GM19351 (cell line): ENCODE data around the gene AKR7A2.

Source experiments
- ATAC-seq: cut with Tn5 transposase; IDR thresholded peaks from one replicate; pipeline ENCODE4 v1.9.1; 2021; ENCODE audit warnings: mild to moderate bottlenecking, moderate library complexity; ENCODE audit not compliant: unreplicated experiment

AKR7A2 gene

DNA sequence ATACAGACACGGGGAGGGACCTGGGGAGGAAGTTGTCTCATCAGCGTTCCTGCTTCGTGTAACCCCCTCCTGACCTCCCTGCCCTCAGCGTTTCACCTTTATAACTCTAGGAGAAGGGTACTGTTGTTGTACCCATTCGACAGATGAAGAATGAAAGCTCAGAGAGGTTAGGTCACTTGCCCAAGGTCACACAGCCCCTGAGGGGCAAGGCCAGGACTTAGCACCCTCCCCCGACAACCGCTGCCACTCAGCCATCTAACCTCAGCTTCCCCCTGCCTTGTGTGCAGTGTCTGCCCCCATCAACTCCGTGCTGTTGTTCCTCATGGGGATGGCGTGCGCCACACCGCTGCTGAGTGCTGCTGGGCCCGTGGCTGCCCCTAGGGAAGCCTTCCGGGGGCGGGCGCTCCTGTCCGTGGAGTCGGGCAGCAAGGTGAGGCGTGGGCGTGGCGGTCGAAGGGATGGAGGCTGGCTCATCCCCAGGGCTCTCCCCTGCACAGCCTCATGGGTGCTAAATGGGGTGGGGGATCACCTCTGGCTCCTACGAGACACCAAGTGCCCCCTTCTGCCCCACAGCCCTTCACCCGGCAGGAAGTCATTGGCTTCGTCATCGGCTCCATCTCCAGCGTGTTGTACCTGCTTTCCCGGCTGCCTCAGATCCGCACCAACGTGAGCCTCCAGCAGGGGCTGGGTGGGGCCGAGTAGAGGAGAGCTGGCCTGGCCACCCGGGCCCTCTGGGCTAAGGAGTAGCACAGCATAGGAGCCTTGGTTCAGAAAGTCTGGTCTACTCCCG lies 14.2 kb upstream of the AKR7A2 start:
- no peak for ATAC-seq

DNA sequence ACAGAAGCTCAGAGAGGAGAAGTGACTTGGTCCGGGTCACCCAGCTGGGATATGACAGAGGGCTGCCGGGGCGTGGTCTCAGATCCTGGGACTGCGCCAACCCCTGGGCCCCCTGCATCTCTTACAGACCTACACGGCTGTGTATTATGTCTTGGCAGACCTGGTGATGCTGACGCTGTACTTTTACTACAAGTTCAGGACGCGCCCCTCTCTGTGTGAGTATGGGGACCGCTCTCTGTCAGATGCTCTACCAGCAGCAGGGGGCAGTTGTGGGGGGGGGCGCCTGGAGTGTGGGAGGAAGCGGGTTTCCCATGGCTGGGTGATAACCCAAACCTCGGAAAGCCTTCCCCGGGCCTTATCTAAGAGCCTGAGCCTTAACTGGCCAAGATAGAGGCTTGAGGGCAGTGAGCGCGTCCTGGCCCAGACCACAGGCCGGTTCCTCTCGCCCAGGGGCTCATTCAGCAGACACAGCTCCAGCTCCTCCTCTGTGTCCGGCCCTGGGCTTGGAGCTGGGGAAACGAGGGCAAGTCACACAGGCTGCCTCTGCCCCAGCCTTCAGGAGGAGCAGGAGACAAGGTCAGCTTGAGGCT lies 13.5 kb upstream of the AKR7A2 start:
- no peak for ATAC-seq

- ATAC-seq: no peak
Measured at GRCh38 chr1:19324665-19324990, 12.7 kb upstream of the AKR7A2 start.

DNA sequence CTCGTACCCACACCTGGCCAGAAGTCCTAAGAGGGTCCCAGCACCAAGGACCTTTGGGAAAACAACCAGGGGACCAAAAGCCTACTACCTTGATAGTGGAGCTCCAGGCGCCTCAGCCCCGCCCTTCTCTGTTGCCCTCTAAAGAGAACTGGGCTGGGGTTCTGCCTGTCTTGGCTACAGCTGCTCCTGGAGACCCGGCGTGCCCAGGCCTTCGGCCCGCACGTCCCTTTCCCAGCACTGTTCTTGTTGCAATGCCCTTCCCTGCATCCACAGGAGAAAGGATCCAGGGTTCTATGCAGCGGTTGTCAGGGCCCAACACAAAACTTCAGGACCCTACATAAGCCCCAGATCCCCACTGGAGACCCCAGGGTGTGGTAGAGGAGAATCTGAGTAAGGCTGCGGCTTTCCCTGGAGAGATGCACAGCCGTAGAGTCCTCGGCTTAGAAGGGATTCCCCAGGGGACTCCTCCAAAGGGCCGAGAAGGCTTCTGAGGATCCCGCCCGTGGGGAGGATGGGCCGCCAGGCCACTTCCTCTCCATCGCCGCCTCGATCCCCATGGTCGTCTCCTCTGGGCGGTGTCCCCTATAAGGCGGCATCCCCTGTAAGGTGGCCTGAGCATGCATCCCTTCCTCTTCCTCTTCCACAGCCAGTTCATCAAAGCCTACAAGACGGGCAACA lies 12.2 kb upstream of the AKR7A2 start:
- no peak for ATAC-seq

DNA sequence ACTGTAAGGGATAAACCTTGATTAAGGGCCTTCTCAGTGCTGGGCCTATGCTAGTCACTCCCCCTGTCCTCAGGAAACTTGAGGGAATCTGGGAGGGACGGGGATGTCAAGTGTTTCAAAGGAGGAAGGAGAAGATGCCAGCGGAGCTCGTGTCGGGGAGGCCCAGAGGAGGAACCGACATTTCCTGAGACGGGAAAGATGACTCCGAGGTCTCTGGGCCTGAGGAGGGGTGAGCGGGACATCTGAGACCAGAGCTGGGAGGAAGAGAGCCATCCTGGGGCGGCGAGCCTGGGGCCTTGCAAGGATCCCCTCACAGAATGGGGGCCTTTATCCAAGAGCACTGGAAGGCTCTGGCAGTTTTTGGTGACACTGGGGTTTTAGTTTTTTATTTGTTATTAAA lies 10.5 kb upstream of the AKR7A2 start:
- ATAC-seq: no peak

- ATAC-seq: no peak
Measured at GRCh38 chr1:19321071-19321470, 9.1 kb upstream of the AKR7A2 start.

DNA sequence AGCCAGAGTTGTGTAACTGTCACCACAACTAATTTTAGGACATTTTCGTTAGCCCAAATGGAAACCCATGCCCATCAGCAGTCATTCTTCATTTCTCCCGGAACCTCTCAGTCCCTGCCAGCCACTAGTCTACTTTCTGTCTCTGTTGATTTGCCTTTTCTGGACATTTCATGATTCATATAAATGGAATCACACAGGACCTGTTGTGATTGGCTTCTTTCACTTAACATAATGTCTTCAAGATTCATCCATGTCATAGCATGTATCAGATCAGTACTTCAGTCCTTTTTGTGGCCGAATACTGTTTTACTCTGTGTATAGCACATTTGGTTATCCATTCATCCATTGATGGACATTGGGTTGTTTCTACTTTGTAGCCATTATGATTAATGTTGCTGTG lies 7.3 kb upstream of the AKR7A2 start:
- ATAC-seq: no peak

- ATAC-seq: no peak
Measured at GRCh38 chr1:19317126-19317910, 5.4 kb upstream of the AKR7A2 start.

GRCh38 chr1:19315378-19316198 lies 3.6 kb upstream of the AKR7A2 start:
- peak; percentile 44 for ATAC-seq

DNA sequence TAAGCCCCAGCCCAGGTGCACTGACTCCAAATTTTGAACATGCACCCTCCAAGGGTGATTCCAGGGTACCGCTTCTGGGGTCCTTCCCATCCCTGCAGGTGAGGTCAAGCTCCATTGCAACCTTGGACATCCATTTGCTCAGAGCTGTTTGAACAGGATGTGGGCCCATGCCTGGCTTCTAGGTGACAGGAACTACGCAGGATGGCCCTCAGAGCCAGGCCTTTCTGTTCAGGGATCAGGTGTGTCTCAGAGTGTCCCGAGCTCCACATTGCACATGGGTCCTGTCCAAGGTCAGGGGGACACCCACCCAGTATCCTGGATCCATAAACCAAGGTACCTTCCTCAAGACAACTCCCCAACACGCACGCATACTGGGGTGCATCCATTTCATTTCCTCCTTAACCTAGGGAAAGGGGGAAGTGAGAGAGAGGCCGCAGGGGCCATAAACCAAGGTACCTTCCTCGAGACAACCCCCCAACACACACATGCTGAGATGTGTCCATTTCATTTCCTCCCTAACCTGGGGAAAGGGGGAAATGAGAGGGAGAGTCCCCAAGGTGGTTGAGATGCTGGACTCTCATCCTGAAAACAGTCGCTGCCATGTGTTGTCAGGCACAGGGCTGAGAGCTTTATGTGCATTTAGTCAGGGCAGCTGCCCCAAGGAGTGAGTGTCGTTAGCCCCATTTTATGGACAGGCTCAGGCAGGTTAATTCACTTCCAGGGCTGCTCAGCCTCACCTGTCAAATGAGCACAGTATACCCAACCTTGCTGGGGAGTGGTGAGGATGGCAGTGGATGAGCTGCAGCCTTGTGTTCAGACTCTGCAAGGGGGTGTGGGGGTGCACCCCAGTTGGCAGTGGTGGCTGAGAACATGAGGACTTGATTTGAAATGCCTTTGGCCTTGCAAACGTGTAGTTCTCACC lies 2.3 kb upstream of the AKR7A2 start:
- no peak for ATAC-seq

DNA sequence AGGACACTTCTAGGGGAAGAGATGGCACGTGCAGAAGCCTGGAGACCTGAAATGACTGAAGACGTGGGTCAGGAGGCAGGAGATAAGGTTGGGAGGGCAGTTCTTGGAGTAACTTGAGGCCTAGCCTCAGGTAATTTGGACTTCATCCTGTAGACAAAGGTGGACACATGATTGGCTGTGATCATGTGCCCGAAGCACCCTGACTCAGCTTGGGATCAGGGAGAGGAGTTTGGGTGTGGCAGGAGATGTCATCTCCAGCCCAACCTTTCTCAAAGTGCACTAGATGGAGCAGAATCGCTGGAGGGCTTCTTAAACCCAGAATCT lies 1.7 kb upstream of the AKR7A2 start:
- ATAC-seq: no peak

GRCh38 chr1:19312782-19313635 lies 1.1 kb upstream of the AKR7A2 start:
- peak; percentile 11 for ATAC-seq

DNA sequence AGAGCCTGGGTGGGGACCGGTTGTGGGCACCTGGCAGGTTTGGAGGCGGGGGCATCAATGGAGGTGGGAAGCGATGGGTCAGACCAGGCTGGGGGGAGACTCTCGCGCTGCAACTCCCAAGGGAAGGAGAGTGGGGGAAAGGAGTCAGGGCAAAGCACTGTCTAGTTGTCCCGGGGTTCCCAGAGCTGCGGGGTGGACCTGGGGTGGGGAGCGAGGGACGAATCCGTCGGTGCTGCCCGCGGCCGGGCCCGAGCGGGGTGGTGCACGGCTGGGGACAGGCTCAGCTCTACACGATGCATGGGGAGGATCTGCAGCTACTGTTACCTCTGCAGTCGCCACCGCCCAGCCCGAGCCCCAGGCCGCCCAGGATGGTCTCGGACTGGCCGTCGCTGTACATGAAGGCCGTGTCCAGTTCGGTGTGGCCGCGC lies 427 bp downstream of the AKR7A2 start:
- peak; percentile 5 for ATAC-seq

GRCh38 chr1:19310720-19311502 lies 1.0 kb downstream of the AKR7A2 start:
- no peak for ATAC-seq

DNA sequence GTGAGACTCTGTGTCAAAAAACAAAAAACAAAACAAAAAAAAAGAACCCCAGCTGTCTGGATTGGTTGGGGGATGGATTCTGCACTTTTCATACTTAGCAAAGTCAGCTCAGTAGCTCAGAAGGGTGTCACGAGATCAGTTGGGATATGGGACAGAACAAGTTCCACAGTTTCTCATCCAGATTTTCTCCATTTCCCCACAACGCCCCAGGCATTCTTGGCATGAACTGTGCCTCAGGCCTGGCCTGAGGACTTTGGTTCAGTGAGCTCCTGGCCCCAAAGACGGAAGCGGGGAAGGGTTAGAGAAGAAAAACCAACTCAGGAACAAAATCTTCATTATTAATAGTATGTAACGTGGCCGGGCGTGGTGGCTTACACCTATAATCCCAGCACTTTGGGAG lies 1.9 kb downstream of the AKR7A2 start:
- no peak for ATAC-seq

GRCh38 chr1:19309123-19309813 lies 2.7 kb downstream of the AKR7A2 start:
- ATAC-seq: no peak

- ATAC-seq: no peak
Measured at GRCh38 chr1:19308509-19308907, 3.4 kb downstream of the AKR7A2 start.
